ENCODE measurements around the gene EHF. TPM values are rescaled to one million over a fixed set of nuclear protein-coding genes. Genes with fewer than 3 reads are reported as not detected.

EHF gene
- polyA plus RNA-seq, 1 donor (not counting 4 experiments of a cell fraction or from before 2014, with no cell fraction given): 64.2 TPM

- no peak overlapping the region for H3K27ac ChIP-seq (ENCODE audit: control insufficient read depth, insufficient read depth, low read length)
- H2AFZ ChIP-seq (ENCODE audit: control insufficient read depth, low read length): no peak overlapping the region
- H3K79me2 ChIP-seq (ENCODE audit: control insufficient read depth, insufficient read depth, low read length): no peaks in the 10 kb centered on the region
- dilution Hi-C loops (cut with MboI; ENCODE audit: extremely low pct_ligation_motif_present, low sequenced_read_pairs): no loop called here
- no peaks in the 10 kb centered on the region for H4K20me1 ChIP-seq (ENCODE audit: control insufficient read depth, extremely low read depth, insufficient read depth, low read length)
- H3K4me2 ChIP-seq (ENCODE audit: control insufficient read depth, extremely low read depth, insufficient read depth, low read depth, low read length): no peak overlapping the region
- H3K9ac ChIP-seq (ENCODE audit: control insufficient read depth, extremely low read depth, insufficient read depth, low read length): no peak overlapping the region
- no peaks in the 10 kb centered on the region for H3K9me1 ChIP-seq (ENCODE audit: control insufficient read depth, extremely low read depth, insufficient read depth, low read length)
- no peak overlapping the region for H3K4me3 ChIP-seq (ENCODE audit: control insufficient read depth in 2 of 3, extremely low read depth in 1 of 3, insufficient read depth in 2 of 3, low read depth in 1 of 3, low read length in 3 of 3)
- no peaks in the 10 kb centered on the region for H3K9me3 ChIP-seq (ENCODE audit: control insufficient read depth, low read depth, low read length)
- peaks cover 13% of the 10 kb centered on the region for H3K4me1 ChIP-seq (ENCODE audit: control insufficient read depth, extremely low read depth, insufficient read depth, low read length)
- no peak for FAIRE-seq
- TF ChIP-seq EZH2 (IDR thresholded peaks at IDR 0.05; ENCODE audit: low read length): no peak
- no peak for TF ChIP-seq CTCF (optimal IDR thresholded peaks at IDR 0.05 in 1 of 3, IDR thresholded peaks at IDR 0.05 in 1 of 3, conservative IDR thresholded peaks at IDR 0.05 in 1 of 3; ENCODE audit: extremely low read depth in 1 of 3, insufficient read depth in 2 of 3, low read length in 3 of 3)
- DNase-seq (ENCODE audit: low read depth, low spot score): no peak
- peaks cover 26 to 56% of the 10 kb centered on the region in 2 experiments for H3K36me3 ChIP-seq (ENCODE audit: control insufficient read depth in 2 of 2, extremely low read depth in 1 of 2, insufficient read depth in 2 of 2, low read length in 2 of 2)
- no peaks in the 10 kb centered on the region for H3K27me3 ChIP-seq (ENCODE audit: control insufficient read depth, extremely low read depth, insufficient read depth, low read length)
These were observed 38.3 kb downstream of the EHF start for GRCh38 chr11:34659096-34659733.

DNA sequence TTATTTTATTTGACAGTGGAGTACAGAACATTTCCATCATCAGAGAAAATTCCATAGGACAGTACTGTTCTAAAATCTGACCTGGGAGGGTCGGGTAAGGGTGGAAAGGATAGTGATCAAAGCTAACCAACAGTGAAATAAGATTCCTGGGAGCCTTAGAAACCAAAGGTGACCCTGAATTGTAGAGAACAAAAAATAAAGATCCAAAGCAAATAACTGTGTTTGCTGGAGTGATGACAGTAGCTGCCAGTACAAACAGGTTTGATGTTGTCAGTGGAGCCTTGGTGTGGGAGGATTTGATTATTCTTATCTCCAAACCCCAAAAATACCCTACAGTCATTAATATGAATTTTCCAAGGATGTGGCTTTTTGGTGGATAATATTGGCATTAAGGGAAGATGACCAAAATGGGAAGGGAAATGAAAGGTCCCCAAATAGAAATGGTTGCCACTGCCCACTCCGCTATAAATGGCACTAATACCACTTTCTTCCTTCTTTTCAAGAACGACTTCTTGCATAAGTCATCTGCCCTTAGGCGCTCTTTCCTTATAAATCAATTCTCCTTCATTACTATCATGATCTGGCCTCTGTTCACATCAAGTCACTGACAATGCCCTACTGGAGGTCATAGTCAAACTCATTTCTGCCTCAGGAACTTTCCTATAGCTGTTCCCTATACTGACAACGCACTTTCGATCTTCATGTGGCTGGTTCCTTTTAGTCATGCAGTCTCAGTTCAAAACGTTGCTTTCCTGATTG is 44.4 kb downstream of the EHF start:
- no peaks in the 10 kb centered on the region for H3K9me3 ChIP-seq (ENCODE audit: control insufficient read depth, low read depth, low read length)
- dilution Hi-C loops (cut with MboI; ENCODE audit: extremely low pct_ligation_motif_present, low sequenced_read_pairs): no loop called here
- H3K4me1 ChIP-seq (ENCODE audit: control insufficient read depth, extremely low read depth, insufficient read depth, low read length): peaks cover 16% of the 10 kb centered on the region
- TF ChIP-seq CTCF (optimal IDR thresholded peaks at IDR 0.05 in 1 of 3, IDR thresholded peaks at IDR 0.05 in 1 of 3, conservative IDR thresholded peaks at IDR 0.05 in 1 of 3; ENCODE audit: extremely low read depth in 1 of 3, insufficient read depth in 2 of 3, low read length in 3 of 3) (no peak), EZH2 (IDR thresholded peaks at IDR 0.05; ENCODE audit: low read length) (no peak)
- peak overlapping the region; percentile 18 for H2AFZ ChIP-seq (ENCODE audit: control insufficient read depth, low read length)
- H3K27ac ChIP-seq (ENCODE audit: control insufficient read depth, insufficient read depth, low read length): peak overlapping the region; percentile 10
- peak overlapping the region; percentile 62 for H3K4me2 ChIP-seq (ENCODE audit: control insufficient read depth, extremely low read depth, insufficient read depth, low read depth, low read length)
- peak; percentile 78 for FAIRE-seq
- no peaks in the 10 kb centered on the region for H3K27me3 ChIP-seq (ENCODE audit: control insufficient read depth, extremely low read depth, insufficient read depth, low read length)
- no peaks in the 10 kb centered on the region for H4K20me1 ChIP-seq (ENCODE audit: control insufficient read depth, extremely low read depth, insufficient read depth, low read length)
- H3K36me3 ChIP-seq (ENCODE audit: control insufficient read depth in 2 of 2, extremely low read depth in 1 of 2, insufficient read depth in 2 of 2, low read length in 2 of 2): peaks cover 0 to 14% of the 10 kb centered on the region in 2 experiments
- DNase-seq (ENCODE audit: low read depth, low spot score): no peak
- no peak overlapping the region for H3K9ac ChIP-seq (ENCODE audit: control insufficient read depth, extremely low read depth, insufficient read depth, low read length)
- no peaks in the 10 kb centered on the region for H3K79me2 ChIP-seq (ENCODE audit: control insufficient read depth, insufficient read depth, low read length)
- H3K4me3 ChIP-seq (ENCODE audit: control insufficient read depth in 2 of 3, extremely low read depth in 1 of 3, insufficient read depth in 2 of 3, low read depth in 1 of 3, low read length in 3 of 3): peak overlapping the region in 1 of 3 experiments; percentile 21
- H3K9me1 ChIP-seq (ENCODE audit: control insufficient read depth, extremely low read depth, insufficient read depth, low read length): no peaks in the 10 kb centered on the region

All from keratinocyte (primary cell).